ENCODE results near the gene NXT1. TPM values are rescaled to one million over a fixed set of nuclear protein-coding genes. Genes with fewer than 3 reads are reported as not detected.

NXT1 gene
- total and polyA plus RNA-seq, 10 of the 15 experiments (the other 5 are each of a cell fraction or from before 2014, with no cell fraction given) = 10.2 to 66.7 (median 44.0) TPM

DNA sequence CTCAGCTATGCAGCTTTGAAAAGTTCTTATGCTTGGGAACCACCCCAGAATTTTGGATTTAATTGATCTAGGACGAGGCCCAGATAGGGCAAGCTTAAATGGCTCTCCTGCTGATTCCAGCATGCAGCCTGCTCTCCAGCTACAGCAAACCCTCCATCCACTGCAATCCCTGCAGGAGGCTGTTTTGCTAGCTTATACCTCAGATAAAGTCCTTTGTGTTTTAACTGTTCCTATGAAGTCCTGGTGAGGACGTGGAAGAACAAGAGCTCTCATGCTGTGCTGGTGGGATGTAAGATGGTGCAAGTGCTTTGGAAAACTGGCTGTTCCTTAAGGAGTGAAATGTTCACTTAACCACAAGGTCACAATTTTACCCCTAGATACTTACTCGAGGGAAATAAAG lies 25.5 kb upstream of the NXT1 start (continued):
- no peak for TF ChIP-seq WRNIP1 (IDR thresholded peaks at IDR 0.05; ENCODE audit: borderline replicate concordance, low read depth, low read length)
- no peak for TF ChIP-seq RELA (IDR thresholded peaks at IDR 0.05; ENCODE audit: borderline replicate concordance, partially characterized antibody)
- no peak for TF ChIP-seq FOXK2 (IDR thresholded peaks at IDR 0.05)
- no peak for TF ChIP-seq HDAC6 (IDR thresholded peaks at IDR 0.05; ENCODE audit: unreplicated experiment)
- no peak for TF ChIP-seq SMARCA5 (IDR thresholded peaks at IDR 0.05)
- TF ChIP-seq NFYA (IDR thresholded peaks at IDR 0.05; ENCODE audit: borderline replicate concordance, low read depth, low read length) = no peak
- TF ChIP-seq GABPA (IDR thresholded peaks at IDR 0.05; ENCODE audit: low read depth) = no peak
- no peak for TF ChIP-seq CBFB (IDR thresholded peaks at IDR 0.05; ENCODE audit: low read depth)
- no peak for TF ChIP-seq RCOR1 (conservative IDR thresholded peaks at IDR 0.05; ENCODE audit: low read depth, low read length)
- TF ChIP-seq, protein P1, sequence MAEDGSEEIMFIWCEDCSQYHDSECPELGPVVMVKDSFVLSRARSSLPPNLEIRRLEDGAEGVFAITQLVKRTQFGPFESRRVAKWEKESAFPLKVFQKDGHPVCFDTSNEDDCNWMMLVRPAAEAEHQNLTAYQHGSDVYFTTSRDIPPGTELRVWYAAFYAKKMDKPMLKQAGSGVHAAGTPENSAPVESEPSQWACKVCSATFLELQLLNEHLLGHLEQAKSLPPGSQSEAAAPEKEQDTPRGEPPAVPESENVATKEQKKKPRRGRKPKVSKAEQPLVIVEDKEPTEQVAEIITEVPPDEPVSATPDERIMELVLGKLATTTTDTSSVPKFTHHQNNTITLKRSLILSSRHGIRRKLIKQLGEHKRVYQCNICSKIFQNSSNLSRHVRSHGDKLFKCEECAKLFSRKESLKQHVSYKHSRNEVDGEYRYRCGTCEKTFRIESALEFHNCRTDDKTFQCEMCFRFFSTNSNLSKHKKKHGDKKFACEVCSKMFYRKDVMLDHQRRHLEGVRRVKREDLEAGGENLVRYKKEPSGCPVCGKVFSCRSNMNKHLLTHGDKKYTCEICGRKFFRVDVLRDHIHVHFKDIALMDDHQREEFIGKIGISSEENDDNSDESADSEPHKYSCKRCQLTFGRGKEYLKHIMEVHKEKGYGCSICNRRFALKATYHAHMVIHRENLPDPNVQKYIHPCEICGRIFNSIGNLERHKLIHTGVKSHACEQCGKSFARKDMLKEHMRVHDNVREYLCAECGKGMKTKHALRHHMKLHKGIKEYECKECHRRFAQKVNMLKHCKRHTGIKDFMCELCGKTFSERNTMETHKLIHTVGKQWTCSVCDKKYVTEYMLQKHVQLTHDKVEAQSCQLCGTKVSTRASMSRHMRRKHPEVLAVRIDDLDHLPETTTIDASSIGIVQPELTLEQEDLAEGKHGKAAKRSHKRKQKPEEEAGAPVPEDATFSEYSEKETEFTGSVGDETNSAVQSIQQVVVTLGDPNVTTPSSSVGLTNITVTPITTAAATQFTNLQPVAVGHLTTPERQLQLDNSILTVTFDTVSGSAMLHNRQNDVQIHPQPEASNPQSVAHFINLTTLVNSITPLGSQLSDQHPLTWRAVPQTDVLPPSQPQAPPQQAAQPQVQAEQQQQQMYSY (CRISPR knock-in tag; IDR thresholded peaks at IDR 0.05) = no peak
- no peak for TF ChIP-seq PAX5 (IDR thresholded peaks at IDR 0.05; ENCODE audit: borderline replicate concordance, low read depth, low read length)
- TF ChIP-seq ZZZ3 (IDR thresholded peaks at IDR 0.05; ENCODE audit: control insufficient read depth, insufficient read length, low read depth) = no peak
- TF ChIP-seq CBX3 (IDR thresholded peaks at IDR 0.05; ENCODE audit: borderline replicate concordance, low read depth) = no peak

Data from GM12878 (cell line).